ENCODE data around the gene CEP290.

GRCh38 chr12:88037770-88038169 is 104.1 kb downstream of the CEP290 start:
- TF ChIP-seq EZH2phosphoT487 (IDR thresholded peaks at IDR 0.05; ENCODE audit: unreplicated experiment) (no peak), CTCF (conservative IDR thresholded peaks at IDR 0.05; ENCODE audit: low read depth in 2 of 2) (no peak), POLR2AphosphoS5 (IDR thresholded peaks at IDR 0.05; ENCODE audit: low read depth) (no peak), REST (IDR thresholded peaks at IDR 0.05; ENCODE audit: unreplicated experiment) (no peak), ZNF331 (CRISPR knock-in tag; IDR thresholded peaks at IDR 0.05; ENCODE audit: low read depth) (no peak), EZH2 (IDR thresholded peaks at IDR 0.05; ENCODE audit: low read depth, unreplicated experiment) (no peak), CREB1 (CRISPR knock-in tag; IDR thresholded peaks at IDR 0.05; ENCODE audit: low read depth) (no peak), ZNF114 (CRISPR knock-in tag; IDR thresholded peaks at IDR 0.05) (no peak), ETS1 (IDR thresholded peaks at IDR 0.05) (no peak)

Measured in GM23338 (cell line).